COLO829 (cell line): ENCODE results near the gene ASCL5.

ENCODE experiments used
- DNase-seq: peaks from one replicate; pipeline ENCODE4 v3.0.0; 2012; ENCODE audit warnings: low spot score

The ASCL5 gene

DNA sequence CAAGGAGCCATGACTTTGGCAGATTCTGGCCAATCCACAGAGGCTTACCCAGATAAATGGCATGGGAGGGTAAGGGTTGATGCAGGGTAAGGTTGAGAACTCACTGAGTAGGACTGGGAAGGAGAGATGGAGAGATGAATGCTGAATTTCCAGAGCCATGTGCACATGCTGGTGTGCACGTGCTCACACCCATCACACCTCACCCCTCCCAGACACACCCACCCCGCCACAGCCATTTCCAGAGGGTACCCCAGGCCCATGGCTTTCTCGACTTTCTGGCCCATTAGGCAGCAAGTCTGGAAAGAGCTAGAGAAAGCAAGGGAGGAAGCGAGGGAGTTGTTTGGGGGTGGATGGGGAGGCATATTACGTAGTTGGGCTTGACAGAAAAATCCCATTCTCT, 16.4 kb downstream of the ASCL5 start:
- DNase-seq: no peak

DNA sequence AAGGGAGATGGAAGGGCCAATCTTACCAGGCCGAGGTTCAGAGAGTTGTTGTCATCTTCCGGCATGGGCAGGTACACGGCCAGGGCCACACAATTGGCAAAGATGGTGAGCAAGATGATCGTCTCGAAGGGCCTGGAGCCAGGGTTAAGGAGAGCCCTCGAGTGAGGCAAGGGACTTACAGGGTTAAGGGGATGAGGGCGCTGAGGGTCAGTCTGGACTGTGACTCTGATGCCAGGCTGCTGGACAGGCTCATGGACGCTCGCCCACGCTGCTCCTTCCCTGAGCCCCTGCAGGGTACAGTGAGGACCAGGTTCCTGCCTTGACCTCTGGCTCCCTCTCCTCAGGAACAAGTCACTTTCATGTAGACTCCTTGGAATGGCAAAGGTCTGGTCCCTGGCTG, 16.8 kb downstream of the ASCL5 start:
- DNase-seq: no peak

- DNase-seq: no peak
Observed at GRCh38 chr1:201109651-201110050, 17.3 kb downstream of the ASCL5 start.

GRCh38 chr1:201108614-201109013, 18.4 kb downstream of the ASCL5 start:
- no peak for DNase-seq

DNA sequence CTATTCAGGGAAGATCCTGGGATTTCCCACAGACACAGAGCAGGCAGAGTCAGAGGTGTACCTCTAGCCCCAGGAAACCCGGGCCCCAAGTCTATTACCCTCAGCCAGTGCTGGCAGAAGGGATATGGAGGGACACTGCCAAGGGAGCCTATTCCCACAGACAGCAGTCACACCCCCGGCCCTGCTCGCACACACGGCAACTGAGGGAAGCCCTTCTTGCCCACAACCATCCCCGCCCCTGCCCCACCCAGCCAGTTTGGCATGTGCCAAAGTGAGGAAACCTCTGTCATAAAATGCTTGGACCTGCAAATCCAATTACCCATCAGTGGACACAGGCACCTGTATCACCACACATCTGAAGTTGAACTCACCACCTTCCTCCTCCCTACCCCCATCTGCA, 21.3 kb downstream of the ASCL5 start:
- DNase-seq: no peak

GRCh38 chr1:201104141-201104540, 22.8 kb downstream of the ASCL5 start:
- DNase-seq: no peak

DNA sequence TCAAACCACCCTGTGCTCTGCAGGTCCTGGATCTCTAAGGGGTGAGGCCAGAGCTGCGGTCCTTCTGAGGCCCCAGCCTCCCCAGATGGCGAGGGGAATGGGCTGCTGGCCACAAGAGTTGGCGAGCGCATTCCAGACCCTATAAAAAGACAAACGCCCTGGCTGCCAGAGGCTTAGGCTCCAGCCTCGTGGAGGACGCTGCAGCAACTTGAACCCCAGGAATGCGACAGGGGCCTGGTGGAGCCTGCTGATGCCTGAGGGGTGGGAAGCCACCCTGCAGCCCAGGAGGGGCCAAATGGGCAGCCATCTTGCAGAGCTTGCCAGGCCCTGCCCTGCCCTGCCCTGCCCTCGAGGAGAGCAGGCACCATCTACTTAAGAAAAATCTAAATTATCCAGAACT, 23.3 kb downstream of the ASCL5 start:
- DNase-seq: no peak

DNA sequence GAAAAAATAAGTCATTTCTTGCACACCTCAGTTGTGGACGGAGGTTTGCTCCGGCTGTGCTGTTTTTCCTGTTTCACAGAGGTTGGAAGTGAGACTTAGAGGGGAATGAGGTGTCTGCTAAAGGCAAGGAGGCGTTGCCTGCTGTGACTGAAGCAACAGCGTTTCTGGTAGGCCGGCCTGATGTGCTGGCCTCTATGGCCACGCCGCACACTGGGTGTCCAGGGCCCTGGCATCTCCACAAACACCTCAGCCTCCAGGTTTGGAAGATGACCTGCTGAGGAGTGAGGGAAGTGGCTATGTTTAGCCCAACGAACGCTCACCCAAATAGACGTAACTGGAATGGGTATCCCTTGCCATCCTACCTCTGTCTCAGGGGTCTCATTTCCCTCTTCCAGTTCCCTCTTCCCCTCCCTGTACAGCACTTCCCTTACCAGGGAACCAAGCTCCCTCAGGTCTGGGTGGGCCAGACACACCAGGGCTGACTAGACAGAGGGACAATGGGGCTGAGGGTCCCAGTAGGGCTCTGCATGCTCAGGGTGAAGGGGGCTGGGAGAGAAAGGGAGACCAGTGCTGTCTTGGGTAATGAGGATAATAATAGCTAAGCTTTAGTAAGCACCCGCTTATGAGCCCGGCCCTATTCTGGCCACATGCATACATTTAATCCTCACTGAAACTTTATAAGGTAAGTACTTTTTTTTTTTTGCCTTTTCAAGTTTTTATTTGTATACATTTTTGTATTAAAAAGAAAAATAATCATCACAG, 26.6 kb downstream of the ASCL5 start:
- no peak for DNase-seq

- no peak for DNase-seq
Observed at GRCh38 chr1:201098992-201099677, 27.8 kb downstream of the ASCL5 start.

DNA sequence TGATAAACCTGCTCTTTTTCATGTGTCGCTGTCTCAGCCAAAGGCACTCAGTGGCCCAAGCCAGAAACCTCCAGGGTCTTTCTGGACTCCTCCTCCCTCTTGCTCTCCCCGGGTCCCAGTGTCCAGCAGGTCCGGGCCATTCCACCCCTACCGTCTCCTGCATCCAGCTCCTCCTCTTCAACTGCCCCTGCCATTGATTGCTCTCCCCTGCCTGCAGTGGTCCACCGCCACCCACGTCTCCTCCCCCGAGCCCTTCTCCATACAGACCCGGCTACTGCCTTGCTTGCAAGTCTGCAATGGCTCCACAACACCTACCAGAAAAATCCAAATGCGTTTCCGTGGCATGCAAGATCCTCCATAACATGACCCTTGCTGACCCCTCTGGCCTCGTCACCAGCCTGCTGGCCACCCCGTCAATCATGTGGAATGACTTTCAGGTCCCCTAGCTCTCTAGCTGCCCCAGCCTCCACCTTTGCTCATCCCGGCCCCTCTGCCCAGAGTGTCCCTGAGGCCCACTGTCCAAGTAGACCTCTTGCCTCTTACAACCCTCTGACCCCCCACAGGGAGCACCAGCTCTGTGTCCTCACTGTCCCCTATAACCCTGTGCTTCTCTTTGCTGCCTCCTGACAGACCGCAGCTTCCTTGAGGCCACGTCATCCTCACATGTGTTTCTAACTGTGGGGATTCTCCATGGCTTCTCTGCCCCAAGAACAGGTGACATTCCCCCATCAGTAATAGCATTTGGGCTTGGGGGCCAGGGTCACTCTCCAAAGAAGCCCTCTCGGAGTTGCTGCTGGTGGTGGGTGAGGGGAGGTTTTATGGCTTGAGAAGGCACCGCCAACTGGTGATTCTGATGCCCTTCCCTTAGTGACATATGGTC, 29.8 kb downstream of the ASCL5 start:
- no peak for DNase-seq

GRCh38 chr1:201096041-201096461, 30.9 kb downstream of the ASCL5 start:
- DNase-seq: no peak

GRCh38 chr1:201095581-201095980, 31.4 kb downstream of the ASCL5 start:
- DNase-seq: no peak

DNA sequence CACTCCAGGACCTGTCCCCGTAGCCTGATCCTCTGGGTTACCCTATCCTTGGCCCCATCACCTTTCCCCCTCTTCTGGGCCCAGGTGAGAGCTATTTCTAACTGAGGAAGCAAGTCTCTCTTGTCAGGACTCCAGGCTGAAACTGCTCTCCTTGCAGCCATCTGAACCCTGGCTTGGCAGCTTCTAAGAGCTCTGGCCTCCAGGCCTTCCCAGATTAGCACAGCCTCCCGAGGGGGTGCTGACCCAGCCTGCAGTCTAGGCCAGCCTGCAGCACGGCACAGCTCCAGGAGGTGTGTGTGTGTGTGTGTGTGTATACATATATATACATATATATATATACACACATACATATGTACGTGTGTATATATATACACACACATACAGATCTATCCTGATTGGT, 32.2 kb downstream of the ASCL5 start:
- no peak for DNase-seq

- DNase-seq: no peak
Observed at GRCh38 chr1:201093962-201094361, 33.0 kb downstream of the ASCL5 start.

- no peak for DNase-seq
Observed at GRCh38 chr1:201093561-201093960, 33.4 kb downstream of the ASCL5 start.

GRCh38 chr1:201092738-201093137, 34.2 kb downstream of the ASCL5 start:
- no peak for DNase-seq

DNA sequence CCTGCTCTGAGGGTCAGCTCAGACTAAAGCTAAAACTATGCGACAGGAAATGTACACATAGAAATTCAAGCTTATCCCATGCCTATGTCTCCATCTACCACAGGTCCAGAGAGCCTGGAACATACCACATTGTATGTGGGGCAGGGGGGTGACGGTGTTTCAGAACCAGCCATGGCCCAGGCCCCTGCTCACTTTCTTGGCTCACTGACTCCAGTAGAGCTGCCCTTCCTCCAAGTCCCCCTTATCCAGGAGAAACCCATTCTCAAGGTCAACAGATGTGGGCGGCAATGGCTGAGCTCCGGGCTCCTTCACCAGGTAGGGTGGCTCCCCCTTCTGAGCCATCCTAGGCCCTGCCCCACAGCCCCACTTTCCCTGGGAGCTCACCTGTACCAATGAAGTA, 35.7 kb downstream of the ASCL5 start:
- DNase-seq: no peak

DNA sequence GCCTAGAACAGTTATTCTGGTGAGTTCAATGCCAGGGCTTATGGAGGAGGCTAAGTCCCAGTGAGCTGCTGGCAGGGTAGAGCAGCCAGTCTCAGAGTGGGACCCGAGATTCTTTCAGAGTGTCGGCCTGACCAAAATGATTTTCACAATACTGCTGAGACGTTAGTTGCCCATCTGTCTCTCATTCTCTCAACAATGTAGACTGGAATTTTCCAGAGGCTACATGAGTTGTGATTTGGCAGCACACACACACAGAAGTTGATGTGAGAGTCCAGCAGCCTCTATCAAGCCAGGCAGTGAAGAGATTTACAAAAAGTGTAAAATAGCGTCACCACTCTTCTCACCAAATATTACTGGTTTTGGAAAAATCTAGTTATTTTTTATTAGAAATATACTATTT, 36.4 kb downstream of the ASCL5 start:
- no peak for DNase-seq

DNA sequence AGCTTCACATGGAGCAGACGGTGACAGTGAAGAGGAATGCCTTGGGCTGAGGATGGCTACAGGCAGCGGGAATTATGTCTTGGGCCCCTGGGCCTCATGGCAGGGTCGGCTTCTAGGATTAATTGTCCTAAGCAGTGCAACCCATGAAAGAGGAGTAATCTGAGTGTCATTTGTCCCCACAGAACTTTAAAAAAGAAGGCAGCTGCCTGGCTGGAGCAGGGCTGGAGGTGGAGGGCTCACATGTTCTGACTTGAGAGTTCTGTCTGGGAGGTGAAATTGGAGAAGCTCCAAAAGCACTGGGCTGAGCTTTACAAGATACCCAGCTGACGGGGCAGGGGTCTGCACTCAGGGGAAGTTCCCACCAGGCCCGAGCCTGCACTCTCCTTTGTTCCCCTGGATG, 37.4 kb downstream of the ASCL5 start:
- no peak for DNase-seq

DNA sequence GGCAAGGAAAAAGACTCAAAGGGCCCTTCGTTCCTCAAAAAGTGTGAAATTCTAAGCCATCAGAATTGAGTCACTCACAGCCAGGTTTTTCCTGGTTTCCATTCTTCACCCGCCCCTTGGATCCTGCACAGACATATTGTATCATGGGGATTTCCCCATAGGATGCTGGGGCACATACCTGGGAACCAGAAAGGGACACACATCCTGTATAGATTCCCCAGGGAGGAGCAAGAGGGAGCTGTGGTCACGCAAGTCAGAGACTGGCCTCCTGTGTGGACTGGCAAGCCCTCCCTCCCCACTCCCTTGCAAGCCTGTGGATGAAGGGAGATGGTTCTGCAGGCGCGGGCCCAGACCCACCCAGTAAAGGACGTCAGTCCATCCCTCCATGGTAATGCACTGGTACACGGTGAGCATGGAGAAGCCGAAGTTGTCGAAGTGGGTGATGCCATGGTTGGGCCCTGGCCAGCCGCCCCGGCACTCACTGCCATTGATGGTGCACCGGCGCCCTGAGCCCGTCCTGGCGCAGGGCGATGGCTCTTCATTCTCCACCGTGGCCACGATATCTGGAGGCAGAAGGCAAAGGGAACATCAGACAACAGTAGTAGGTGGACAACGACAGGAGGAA, 38.0 kb downstream of the ASCL5 start:
- DNase-seq: no peak

GRCh38 chr1:201088395-201088794, 38.6 kb downstream of the ASCL5 start:
- DNase-seq: no peak
